Activated CD4-positive, alpha-beta T cell treated with anti-CD3 and anti-CD28 coated beads, Interleukin-2, amount 10 ng/mL, durations not matched to agents 24 days and 14 days (primary cell): ENCODE data around the gene UXT. TPM values are rescaled to one million over a fixed set of nuclear protein-coding genes. Genes with fewer than 3 reads are reported as not detected.

Experiments used
- DNase-seq: peaks from one replicate; pipeline ENCODE4 v3.0.0; 2022
- H3K27ac Mint-ChIP-seq: one replicate; pipeline ENCODE4 v1.8.0; 2022; ENCODE audit warnings: mild to moderate bottlenecking, mixed read lengths
- H3K27me3 Mint-ChIP-seq: one replicate; pipeline ENCODE4 v1.8.0; 2022; ENCODE audit warnings: mixed read lengths
- H3K36me3 Mint-ChIP-seq: one replicate; pipeline ENCODE4 v1.8.0; 2022; ENCODE audit warnings: low read depth, mild to moderate bottlenecking, mixed read lengths
- H3K4me1 Mint-ChIP-seq: one replicate; pipeline ENCODE4 v1.8.0; 2021; ENCODE audit warnings: mixed read lengths
- H3K4me3 Mint-ChIP-seq: one replicate; pipeline ENCODE4 v1.8.0; 2022; ENCODE audit warnings: mild to moderate bottlenecking, moderate library complexity, mixed read lengths
- H3K9me3 Mint-ChIP-seq: one replicate; pipeline ENCODE4 v1.8.0; 2021; ENCODE audit warnings: mixed read lengths
- intact Hi-C: fragments of 100-400 bp; cut with micrococcal nuclease; formaldehyde crosslinking; loops from one replicate; pipeline ENCODE4 v1.15.1; 2023
- total RNA-seq: library from RNA; stranded (reverse); gene quantifications from 2 replicates; pipeline ENCODE4 v1.2.3, GENCODE V29; 2022

UXT gene
- total RNA-seq, 1 donor from 2014 or later: 194 TPM

DNA sequence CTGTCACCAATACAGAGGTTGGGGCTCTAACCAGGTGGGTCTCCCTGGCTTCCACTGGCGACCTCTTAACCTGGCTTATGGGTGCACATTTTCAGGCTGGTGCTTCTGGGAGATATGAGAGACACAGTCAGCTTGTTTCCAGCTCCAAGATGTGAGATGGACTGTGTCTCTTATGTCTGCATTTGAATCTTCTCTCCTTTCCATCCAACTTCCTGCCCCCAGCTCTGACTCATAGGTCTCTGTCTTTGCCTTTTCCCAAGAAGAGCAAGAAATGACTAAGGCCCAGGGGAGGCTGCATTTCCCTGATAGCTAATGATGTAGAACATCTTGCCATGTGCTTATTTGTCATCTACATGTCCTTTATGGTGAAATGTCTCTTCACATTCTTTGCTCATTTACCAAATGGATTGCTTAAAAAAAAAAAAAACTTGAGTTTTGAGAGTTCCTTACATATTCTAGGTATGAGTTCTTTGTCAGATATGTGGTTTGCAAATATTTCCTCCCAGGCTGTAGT lies 3.2 kb upstream of the UXT start:
- H3K36me3 Mint-ChIP-seq: peaks cover 12% of the 10 kb centered on the region
- DNase-seq: peak; percentile 67
- H3K4me1 Mint-ChIP-seq: peaks cover 18% of the 10 kb centered on the region
- H3K27me3 Mint-ChIP-seq: no peaks in the 10 kb centered on the region
- peak overlapping the region; percentile 96 for H3K27ac Mint-ChIP-seq
- peaks cover 3% of the 10 kb centered on the region for H3K9me3 Mint-ChIP-seq
- intact Hi-C loops: loop anchor here (1.0 kb wide), 1 partner anchor 12 kb away; the partner anchor contains the start of gene ELK1
- peak overlapping the region; percentile 67 for H3K4me3 Mint-ChIP-seq

- peaks cover 18% of the 10 kb centered on the region for H3K36me3 Mint-ChIP-seq
- no peak overlapping the region for H3K4me3 Mint-ChIP-seq
- H3K27ac Mint-ChIP-seq: peak overlapping the region; percentile 96
- peaks cover 20% of the 10 kb centered on the region for H3K4me1 Mint-ChIP-seq
- H3K9me3 Mint-ChIP-seq: no peaks in the 10 kb centered on the region
- DNase-seq: no peak
- no peaks in the 10 kb centered on the region for H3K27me3 Mint-ChIP-seq
- intact Hi-C loops: no loop called here
Observed at GRCh38 chrX:47661539-47661938, 2.6 kb upstream of the UXT start.

DNA sequence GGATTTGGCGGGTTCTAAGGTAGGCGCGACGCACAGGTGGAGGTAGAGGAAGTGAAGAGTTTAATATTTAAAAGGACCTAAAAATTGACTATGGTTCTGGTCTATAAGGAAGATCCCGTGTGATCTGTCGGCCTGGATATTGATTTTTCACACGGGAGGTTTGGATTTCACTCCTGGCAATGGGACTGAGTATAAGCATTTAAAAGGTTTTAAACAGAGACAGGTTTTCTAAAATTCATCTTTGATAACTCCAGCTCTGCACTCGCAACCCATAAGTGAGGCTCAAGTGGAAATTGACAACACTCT lies 394 bp upstream of the UXT start:
- H3K27ac Mint-ChIP-seq: peak overlapping the region; percentile 99
- peaks cover 29% of the 10 kb centered on the region for H3K4me1 Mint-ChIP-seq
- intact Hi-C loops: loop anchor here (2.0 to 10.0 kb wide), 3 partner anchors 99 to 512 kb away; partner anchors contain the start of genes ARAF, RBM10 and UBA1
- no peak for DNase-seq
- peak overlapping the region; percentile 88 for H3K4me3 Mint-ChIP-seq
- H3K9me3 Mint-ChIP-seq: no peaks in the 10 kb centered on the region
- H3K36me3 Mint-ChIP-seq: peaks cover 35% of the 10 kb centered on the region
- no peaks in the 10 kb centered on the region for H3K27me3 Mint-ChIP-seq

GRCh38 chrX:47658301-47658683 lies 688 bp downstream of the UXT start:
- no peaks in the 10 kb centered on the region for H3K27me3 Mint-ChIP-seq
- peaks cover 29% of the 10 kb centered on the region for H3K4me1 Mint-ChIP-seq
- H3K9me3 Mint-ChIP-seq: no peaks in the 10 kb centered on the region
- DNase-seq: no peak
- intact Hi-C loops: loop anchor here (1.0 to 10.0 kb wide), 4 partner anchors 8 to 511 kb away; partner anchors contain the start of genes ARAF, ELK1, RBM10 and UBA1
- H3K4me3 Mint-ChIP-seq: peak overlapping the region; percentile 88
- peak overlapping the region; percentile 99 for H3K27ac Mint-ChIP-seq
- peaks cover 42% of the 10 kb centered on the region for H3K36me3 Mint-ChIP-seq

DNA sequence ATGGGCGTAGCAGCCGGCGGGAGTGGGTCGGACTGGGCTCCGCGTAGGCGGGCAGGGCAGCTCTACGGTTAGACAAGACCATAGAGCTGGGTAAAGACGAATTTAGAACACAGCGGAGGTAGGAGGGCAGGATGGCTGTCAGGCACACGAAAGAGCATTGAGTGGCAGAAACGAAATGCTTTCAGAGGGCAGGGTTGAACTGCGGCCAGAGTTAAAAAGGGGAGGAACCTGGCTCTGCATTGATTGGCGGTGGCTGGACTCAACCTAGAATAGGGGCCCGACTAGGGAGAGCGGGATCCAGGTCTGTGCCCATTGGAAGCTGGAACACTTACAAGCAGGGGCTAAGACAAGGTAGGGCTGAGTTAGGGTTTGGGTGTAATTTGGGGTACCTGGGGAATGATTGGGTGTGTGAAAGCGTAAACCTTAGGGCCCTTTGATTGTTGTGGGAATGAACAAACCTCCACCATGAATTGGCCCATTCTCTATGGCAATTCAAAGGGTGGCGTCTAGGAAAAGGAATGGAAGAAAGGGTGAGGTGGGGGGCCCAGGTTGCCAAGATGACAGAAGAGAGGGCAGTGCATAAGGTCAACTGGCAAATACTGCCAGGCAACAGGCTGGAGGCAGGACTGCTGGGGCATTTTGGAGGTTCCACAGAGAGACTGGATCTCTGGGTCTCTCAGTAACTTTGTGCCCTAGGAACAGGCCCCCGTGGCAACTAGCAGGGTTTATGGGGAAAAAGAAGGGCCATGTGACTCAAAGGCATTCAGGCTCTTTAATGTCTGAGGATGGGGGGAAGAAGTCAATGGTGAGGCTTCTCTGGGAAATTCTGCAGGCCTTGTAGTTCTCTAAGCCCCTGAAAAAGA lies 7.7 kb downstream of the UXT start:
- intact Hi-C loops: loop anchor here (2.0 to 10.0 kb wide), 8 partner anchors 14 to 826 kb away; partner anchors contain the start of genes ARAF, CDK16, FTSJ1 and TIMP1
- H3K4me3 Mint-ChIP-seq: peak overlapping the region; percentile 93
- H3K36me3 Mint-ChIP-seq: peaks cover 70% of the 10 kb centered on the region
- peaks cover 54% of the 10 kb centered on the region for H3K4me1 Mint-ChIP-seq
- peak overlapping the region; percentile 94 for H3K27ac Mint-ChIP-seq
- no peak for DNase-seq
- no peaks in the 10 kb centered on the region for H3K9me3 Mint-ChIP-seq
- H3K27me3 Mint-ChIP-seq: no peaks in the 10 kb centered on the region

DNA sequence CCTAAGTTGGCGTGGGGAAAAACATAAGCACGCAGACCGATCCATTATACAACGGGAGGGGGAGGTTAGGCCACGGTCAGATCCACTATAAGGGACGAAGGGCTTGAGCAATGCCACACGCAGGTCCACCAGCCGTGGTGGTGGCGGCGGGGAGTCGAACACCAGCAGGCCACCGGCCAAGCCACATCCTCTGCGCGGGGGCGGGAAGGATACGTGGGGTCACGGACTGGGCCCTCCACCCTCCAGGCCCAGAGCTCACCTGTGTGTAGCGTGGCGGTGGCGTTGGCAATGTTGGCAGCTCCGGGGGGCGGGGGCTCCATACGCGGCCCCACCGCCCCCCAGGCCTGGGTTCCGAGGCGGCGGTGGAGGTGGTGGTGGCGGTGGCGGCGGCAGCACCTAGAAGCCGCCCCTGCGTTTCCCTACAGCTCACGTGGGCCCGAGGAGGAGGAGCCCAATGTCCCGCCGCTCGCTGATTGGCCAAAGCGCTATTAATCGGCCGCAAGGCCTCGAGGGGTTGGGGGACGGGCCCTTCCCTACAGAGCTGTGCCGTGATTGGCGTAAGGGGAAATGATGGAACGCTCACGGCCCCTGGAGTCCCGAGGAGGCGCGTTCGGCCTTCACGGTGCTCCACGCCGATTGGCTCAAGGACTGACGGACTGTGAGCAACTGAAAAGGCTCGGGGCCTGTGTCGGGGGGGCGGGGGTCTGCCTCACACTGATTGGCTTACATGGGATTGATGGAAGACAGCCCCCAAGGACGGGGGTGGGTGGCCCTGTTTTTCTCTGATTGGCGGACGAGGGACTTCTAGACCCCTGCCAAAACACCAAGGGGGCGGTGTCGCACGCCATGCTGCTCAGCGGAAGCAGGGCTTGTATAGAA lies 8.6 kb downstream of the UXT start, which contains the start of gene ELK1:
TSS of gene ELK1 (minus strand) at position 400 of the 879 bp plus-strand sequence. CDS start 9,122 bp downstream, outside the sequence.
- Mint-ChIP-seq H3K4me1 (peaks cover 49% of the 10 kb centered on the region), H3K27me3 (no peaks in the 10 kb centered on the region), H3K36me3 (peaks cover 61% of the 10 kb centered on the region), H3K27ac (peak within 1 kb of the TSS; percentile 94), H3K9me3 (no peaks in the 10 kb centered on the region), H3K4me3 (peak within 1 kb of the TSS; percentile 93)
- intact Hi-C loops: loop anchor here (1.0 to 10.0 kb wide), 11 partner anchors 8 to 827 kb away; partner anchors contain the start of genes ARAF, CDK16, FTSJ1 and TIMP1
- DNase-seq: peak; percentile 96

GRCh38 chrX:47649781-47650163 lies 9.2 kb downstream of the UXT start:
- intact Hi-C loops: loop anchor here (1.0 to 10.0 kb wide), 11 partner anchors 9 to 828 kb away; partner anchors contain the start of genes ARAF, CDK16, FTSJ1 and TIMP1
- no peak for DNase-seq
- Mint-ChIP-seq H3K9me3 (no peaks in the 10 kb centered on the region), H3K4me3 (peak overlapping the region; percentile 93), H3K36me3 (peaks cover 58% of the 10 kb centered on the region), H3K4me1 (peaks cover 53% of the 10 kb centered on the region), H3K27me3 (no peaks in the 10 kb centered on the region), H3K27ac (peak overlapping the region; percentile 89)

DNA sequence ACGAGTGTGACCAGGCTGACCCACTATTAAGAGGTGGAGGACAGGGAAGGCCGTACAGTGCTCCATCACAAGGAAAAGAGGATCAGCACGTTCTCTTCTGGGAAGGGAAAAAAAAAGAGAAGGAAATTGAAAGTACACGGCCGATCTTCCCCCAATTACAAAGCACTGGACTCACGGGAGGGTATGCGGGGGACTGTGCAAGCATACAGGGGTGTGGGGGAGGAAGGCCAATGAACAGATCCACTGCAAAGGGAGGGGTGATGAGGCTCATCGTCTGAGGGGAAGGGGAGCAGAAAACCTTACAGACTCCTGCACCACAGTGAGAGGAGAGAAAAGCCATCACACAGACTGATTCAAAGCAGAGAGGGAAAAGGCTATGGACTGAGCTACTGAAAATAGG lies 9.7 kb downstream of the UXT start:
- Mint-ChIP-seq H3K36me3 (peaks cover 59% of the 10 kb centered on the region), H3K4me1 (peaks cover 55% of the 10 kb centered on the region), H3K9me3 (no peaks in the 10 kb centered on the region), H3K27me3 (no peaks in the 10 kb centered on the region), H3K4me3 (peak overlapping the region; percentile 93), H3K27ac (peak overlapping the region; percentile 89)
- DNase-seq: no peak
- intact Hi-C loops: no loop called here

DNA sequence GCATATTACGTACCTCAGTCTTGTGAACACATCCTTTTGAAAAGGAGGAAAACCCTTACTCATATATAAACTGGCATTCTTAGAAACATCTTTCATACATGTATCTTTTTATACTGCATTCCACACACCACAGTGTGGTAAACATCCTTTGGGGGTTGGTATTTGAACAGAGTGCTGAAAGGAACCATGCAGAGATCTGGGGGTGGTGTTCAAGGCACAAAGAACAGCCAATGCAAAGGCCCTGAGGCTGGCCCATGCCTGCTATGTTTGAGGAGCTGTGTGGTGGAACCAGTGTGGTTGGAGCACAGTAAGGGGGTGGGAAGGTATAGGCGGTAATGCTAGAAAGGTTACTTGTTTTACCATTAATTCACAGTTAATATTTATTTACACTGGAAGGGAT lies 10.6 kb downstream of the UXT start:
- Mint-ChIP-seq H3K9me3 (no peaks in the 10 kb centered on the region), H3K36me3 (peaks cover 55% of the 10 kb centered on the region), H3K4me3 (peak overlapping the region; percentile 93), H3K27ac (peak overlapping the region; percentile 89), H3K4me1 (peaks cover 60% of the 10 kb centered on the region), H3K27me3 (no peaks in the 10 kb centered on the region)
- DNase-seq: peak; percentile 68
- intact Hi-C loops: no loop called here

GRCh38 chrX:47646636-47647035 lies 12.3 kb downstream of the UXT start:
- no peak for DNase-seq
- Mint-ChIP-seq H3K9me3 (no peaks in the 10 kb centered on the region), H3K4me3 (peak overlapping the region; percentile 22), H3K27me3 (no peaks in the 10 kb centered on the region), H3K4me1 (peaks cover 49% of the 10 kb centered on the region), H3K27ac (peak overlapping the region; percentile 61), H3K36me3 (peaks cover 45% of the 10 kb centered on the region)
- intact Hi-C loops: no loop called here

DNA sequence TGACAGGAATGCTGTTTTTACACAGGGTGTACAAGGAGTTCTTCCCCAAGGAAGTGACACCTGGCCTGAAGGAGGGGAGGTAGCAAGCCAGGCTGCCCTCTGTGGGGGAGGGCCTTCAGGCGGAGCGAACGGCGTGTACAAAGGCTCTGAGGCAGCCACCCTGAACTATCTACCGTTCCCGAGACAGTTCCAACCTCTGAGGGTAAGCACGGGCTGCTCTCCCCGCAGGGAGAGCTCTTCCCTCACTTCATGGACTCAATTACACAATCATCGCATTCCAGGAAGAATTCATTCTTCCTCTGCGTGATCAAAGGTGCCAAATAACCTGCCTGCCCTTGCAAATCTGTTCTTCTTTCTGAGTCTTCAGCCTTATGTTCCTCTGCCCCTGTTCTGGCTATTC lies 13.4 kb downstream of the UXT start:
- Mint-ChIP-seq H3K4me3 (no peak overlapping the region), H3K9me3 (no peaks in the 10 kb centered on the region), H3K27ac (no peak overlapping the region), H3K36me3 (peaks cover 47% of the 10 kb centered on the region), H3K4me1 (peaks cover 38% of the 10 kb centered on the region), H3K27me3 (no peaks in the 10 kb centered on the region)
- DNase-seq: no peak
- intact Hi-C loops: no loop called here

DNA sequence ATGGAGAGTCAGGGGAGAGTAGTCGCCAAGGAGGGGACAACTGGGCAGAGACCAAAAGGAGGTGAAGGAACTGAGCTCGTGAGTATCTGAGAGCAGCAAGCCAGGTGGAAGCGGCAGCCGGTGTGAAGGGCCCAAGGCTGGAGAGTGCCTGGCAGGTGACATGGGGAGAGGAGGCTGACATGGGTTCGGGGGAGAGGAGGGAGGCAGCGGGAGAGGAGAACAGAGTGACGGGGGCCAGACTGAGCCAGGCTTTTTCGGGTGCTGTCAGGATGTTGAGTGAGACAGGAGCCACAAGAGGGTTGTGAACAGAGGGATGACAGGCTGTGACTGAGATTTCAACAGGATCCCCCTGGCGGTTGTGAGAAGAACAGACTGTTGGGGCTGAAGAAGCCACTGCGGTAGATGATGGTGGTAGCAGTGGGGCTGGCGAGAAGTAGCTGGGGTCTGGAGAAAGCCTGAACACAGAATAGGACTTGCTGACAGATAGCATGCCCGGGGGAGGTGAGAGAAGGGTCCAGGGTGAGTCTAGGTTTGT lies 14.4 kb downstream of the UXT start:
- Mint-ChIP-seq H3K27me3 (no peaks in the 10 kb centered on the region), H3K27ac (peak overlapping the region; percentile 66)

DNA sequence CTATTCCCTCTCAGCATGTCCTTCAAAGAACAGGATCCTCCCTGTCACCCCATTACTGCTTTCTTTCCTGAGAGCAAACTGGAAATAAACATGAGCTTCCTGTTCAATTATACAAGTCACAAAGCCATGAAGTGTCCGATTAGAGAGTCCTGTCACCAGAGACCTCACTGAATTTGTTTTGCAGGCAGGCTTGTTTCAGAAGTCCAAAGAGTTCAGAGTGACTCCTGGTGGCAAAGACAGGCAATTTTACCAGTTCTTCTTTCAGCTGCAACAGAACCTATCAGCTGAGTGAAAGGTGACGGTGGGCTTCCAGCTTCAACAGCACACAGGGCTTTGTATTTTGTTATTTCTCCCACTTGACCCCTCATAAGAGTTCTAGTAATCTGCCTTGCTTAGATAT lies 15.1 kb downstream of the UXT start:
- no peak for DNase-seq
- Mint-ChIP-seq H3K4me3 (no peak overlapping the region), H3K36me3 (peaks cover 56% of the 10 kb centered on the region), H3K27ac (no peak overlapping the region), H3K27me3 (no peaks in the 10 kb centered on the region), H3K9me3 (no peaks in the 10 kb centered on the region), H3K4me1 (peaks cover 35% of the 10 kb centered on the region)
- intact Hi-C loops: no loop called here

More for the DNA sequence above, 14.4 kb downstream of the UXT start:
- Mint-ChIP-seq H3K36me3 (peaks cover 56% of the 10 kb centered on the region), H3K4me1 (peaks cover 38% of the 10 kb centered on the region), H3K9me3 (no peaks in the 10 kb centered on the region), H3K4me3 (no peak overlapping the region)
- intact Hi-C loops: no loop called here
- DNase-seq: no peak
